ENCODE measurements around the gene PSMD3.

Gene PSMD3

GRCh38 chr17:40025991-40026815 lies 45.6 kb downstream of the PSMD3 start:
- in situ Hi-C loops (cut with MboI; ENCODE audit: low sequenced_read_pairs, unreplicated experiment), result no loop called here
- peak; percentile 22 for DNase-seq (ENCODE audit: low spot score)
- no peak for TF ChIP-seq CTCF (IDR thresholded peaks at IDR 0.05; ENCODE audit: borderline replicate concordance, control extremely low read depth, extremely low read depth, insufficient read depth, missing control alignments)

- DNase-seq (ENCODE audit: low spot score), result peak; percentile 93
- in situ Hi-C loops (cut with MboI; ENCODE audit: low sequenced_read_pairs, unreplicated experiment), result no loop called here
Measured at GRCh38 chr17:40026816-40027613, 46.4 kb downstream of the PSMD3 start.

GRCh38 chr17:40027614-40028012 lies 47.0 kb downstream of the PSMD3 start:
- TF ChIP-seq CTCF (IDR thresholded peaks at IDR 0.05; ENCODE audit: borderline replicate concordance, control extremely low read depth, extremely low read depth, insufficient read depth, missing control alignments), result no peak
- in situ Hi-C loops (cut with MboI; ENCODE audit: low sequenced_read_pairs, unreplicated experiment), result no loop called here
- peak; percentile 37 for DNase-seq (ENCODE audit: low spot score)

More at GRCh38 chr17:40026816-40027613, 46.4 kb downstream of the PSMD3 start:
- peak; percentile 84 for TF ChIP-seq CTCF (IDR thresholded peaks at IDR 0.05; ENCODE audit: borderline replicate concordance, control extremely low read depth, extremely low read depth, insufficient read depth, missing control alignments)

GRCh38 chr17:40028595-40028994 lies 48.0 kb downstream of the PSMD3 start:
- in situ Hi-C loops (cut with MboI; ENCODE audit: low sequenced_read_pairs, unreplicated experiment), result no loop called here
- no peak for TF ChIP-seq CTCF (IDR thresholded peaks at IDR 0.05; ENCODE audit: borderline replicate concordance, control extremely low read depth, extremely low read depth, insufficient read depth, missing control alignments)
- DNase-seq (ENCODE audit: low spot score), result no peak

GRCh38 chr17:40031706-40032105 lies 51.1 kb downstream of the PSMD3 start:
- DNase-seq (ENCODE audit: low spot score), result no peak

More at GRCh38 chr17:40031706-40032105, 51.1 kb downstream of the PSMD3 start:
- TF ChIP-seq CTCF (IDR thresholded peaks at IDR 0.05; ENCODE audit: borderline replicate concordance, control extremely low read depth, extremely low read depth, insufficient read depth, missing control alignments), result no peak
- in situ Hi-C loops (cut with MboI; ENCODE audit: low sequenced_read_pairs, unreplicated experiment), result no loop called here

Measured in GM13976 (cell line).